ENCODE results near the gene TTI1.

Gene TTI1

DNA sequence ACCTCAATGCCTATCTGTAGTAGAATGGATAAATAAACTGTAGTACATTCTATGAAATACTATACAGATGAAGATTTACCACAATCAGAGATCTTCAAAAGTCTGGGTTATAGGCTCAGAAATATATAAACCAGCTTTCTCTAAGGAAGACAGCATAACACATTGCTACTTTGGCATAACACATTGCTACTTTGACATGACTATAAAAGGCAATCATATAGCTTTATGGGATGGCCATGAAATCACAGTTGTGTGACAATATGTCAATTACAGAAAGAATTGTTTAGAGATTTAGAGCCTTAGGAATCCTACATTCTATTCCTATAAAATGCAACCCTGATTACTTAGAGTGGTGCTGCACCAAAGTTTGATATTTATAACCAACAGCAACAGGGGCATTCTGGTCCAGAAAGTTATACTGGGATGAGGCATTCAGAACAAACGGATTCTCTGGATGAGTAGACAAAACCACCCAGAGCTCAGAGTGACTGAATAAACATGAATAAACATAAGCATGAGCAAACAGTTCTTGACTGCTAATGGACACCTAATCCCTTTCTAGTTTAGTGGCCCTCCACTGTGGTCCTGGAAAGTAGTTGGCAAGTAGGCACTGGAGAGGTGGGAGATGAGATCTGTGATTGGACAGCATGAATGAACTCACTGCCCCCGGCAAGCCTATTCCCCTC is 12.0 kb downstream of the TTI1 start:
- Histone ChIP-seq H2BK12ac (ENCODE audit: low read length) (no peak overlapping the region), H3K36me3 (replicated peaks in 1 of 2; ENCODE audit: control insufficient read depth in 2 of 2, insufficient read depth in 2 of 2, low read length in 2 of 2) (peaks cover 14 to 65% of the 10 kb centered on the region in 2 donors), H2BK120ac (ENCODE audit: low read depth, low read length) (no peak overlapping the region), H3K9ac (ENCODE audit: low read depth, low read length, poor library complexity) (no peak overlapping the region), H2BK5ac (ENCODE audit: low read length) (no peak overlapping the region), H2AK5ac (ENCODE audit: low read depth, low read length) (no peak overlapping the region), H4K8ac (ENCODE audit: low read depth, low read length) (no peak overlapping the region), H3K27ac (replicated peaks; ENCODE audit: low read length) (no peak overlapping the region), H3K14ac (ENCODE audit: low read length) (no peak overlapping the region), H3K4me2 (ENCODE audit: insufficient read depth, low read length, poor library complexity, severe bottlenecking) (no peak overlapping the region), H3K18ac (ENCODE audit: low read length) (no peak overlapping the region), H3K79me1 (ENCODE audit: low read depth, low read length) (peaks cover 7% of the 10 kb centered on the region), H2AFZ (ENCODE audit: low read length) (no peak overlapping the region), H3K9me3 (replicated peaks in 1 of 2; ENCODE audit: control insufficient read depth in 2 of 2, insufficient read depth in 1 of 2, low read depth in 1 of 2, low read length in 2 of 2) (peaks cover 8 to 35% of the 10 kb centered on the region in 2 donors), H3K4me3 (ENCODE audit: low read length in 2 of 2) (no peak overlapping the region), H3K27me3 (ENCODE audit: control insufficient read depth in 3 of 3, insufficient read depth in 3 of 3, low read depth in 1 of 3, low read length in 3 of 3) (no peaks in the 10 kb centered on the region), H3K23ac (ENCODE audit: low read depth, low read length, poor library complexity) (no peak overlapping the region), H3K4ac (ENCODE audit: low read length) (no peak overlapping the region), H2BK15ac (ENCODE audit: low read length) (no peak overlapping the region), H3K4me1 (ENCODE audit: control insufficient read depth in 2 of 2, insufficient read depth in 1 of 2, low read depth in 1 of 2, low read length in 2 of 2) (no peaks in the 10 kb centered on the region), H4K91ac (ENCODE audit: low read depth, low read length, poor library complexity) (no peak overlapping the region)
- WGBS, 2 donors (ENCODE audit: extremely low coverage in 2 of 2, insufficient read length in 2 of 2, insufficient replicate concordance in 1 of 2): no CpG with 5 or more reads among the region's 2 CpGs
- DNase-seq (ENCODE audit: low spot score): no peak

DNA sequence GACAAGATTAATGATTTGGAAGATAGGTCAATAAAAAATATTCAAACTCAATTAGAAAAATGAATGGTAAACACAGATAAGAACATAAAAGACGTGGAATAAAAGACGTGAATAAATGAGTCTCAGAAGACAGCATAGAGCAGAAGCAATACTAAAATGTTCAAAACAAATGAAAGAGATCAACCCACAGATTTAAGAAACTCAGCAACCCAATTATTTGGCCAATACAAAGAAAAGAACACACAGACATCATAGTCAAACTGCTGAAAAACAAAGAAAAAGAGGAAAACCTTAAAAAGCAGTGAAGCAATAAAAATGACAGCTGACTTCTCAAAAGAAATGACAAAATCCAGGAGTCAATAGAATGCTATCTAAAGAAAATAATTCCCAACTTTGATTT is 14.9 kb downstream of the TTI1 start:
- Histone ChIP-seq H3K4me1 (ENCODE audit: control insufficient read depth in 2 of 2, insufficient read depth in 1 of 2, low read depth in 1 of 2, low read length in 2 of 2) (no peaks in the 10 kb centered on the region), H3K36me3 (replicated peaks in 1 of 2; ENCODE audit: control insufficient read depth in 2 of 2, insufficient read depth in 2 of 2, low read length in 2 of 2) (peaks cover 23 to 71% of the 10 kb centered on the region in 2 donors), H3K18ac (ENCODE audit: low read length) (no peak overlapping the region), H3K4ac (ENCODE audit: low read length) (no peak overlapping the region), H3K9ac (ENCODE audit: low read depth, low read length, poor library complexity) (no peak overlapping the region), H2BK12ac (ENCODE audit: low read length) (no peak overlapping the region), H4K91ac (ENCODE audit: low read depth, low read length, poor library complexity) (no peak overlapping the region), H2AFZ (ENCODE audit: low read length) (no peak overlapping the region), H3K23ac (ENCODE audit: low read depth, low read length, poor library complexity) (no peak overlapping the region), H3K27ac (replicated peaks; ENCODE audit: low read length) (no peak overlapping the region), H2BK15ac (ENCODE audit: low read length) (no peak overlapping the region), H2BK5ac (ENCODE audit: low read length) (no peak overlapping the region), H3K14ac (ENCODE audit: low read length) (no peak overlapping the region), H3K4me2 (ENCODE audit: insufficient read depth, low read length, poor library complexity, severe bottlenecking) (no peak overlapping the region), H4K8ac (ENCODE audit: low read depth, low read length) (no peak overlapping the region), H3K27me3 (ENCODE audit: control insufficient read depth in 3 of 3, insufficient read depth in 3 of 3, low read depth in 1 of 3, low read length in 3 of 3) (no peaks in the 10 kb centered on the region), H3K9me3 (replicated peaks in 1 of 2; ENCODE audit: control insufficient read depth in 2 of 2, insufficient read depth in 1 of 2, low read depth in 1 of 2, low read length in 2 of 2) (peaks cover 8 to 45% of the 10 kb centered on the region in 2 donors), H3K4me3 (ENCODE audit: low read length in 2 of 2) (no peak overlapping the region), H2BK120ac (ENCODE audit: low read depth, low read length) (no peak overlapping the region), H2AK5ac (ENCODE audit: low read depth, low read length) (no peak overlapping the region), H3K79me1 (ENCODE audit: low read depth, low read length) (peaks cover 11% of the 10 kb centered on the region)
- no CpG with 5 or more reads among the region's 2 CpGs for WGBS, 2 donors (ENCODE audit: extremely low coverage in 2 of 2, insufficient read length in 2 of 2, insufficient replicate concordance in 1 of 2)
- no peak for DNase-seq (ENCODE audit: low spot score)

DNA sequence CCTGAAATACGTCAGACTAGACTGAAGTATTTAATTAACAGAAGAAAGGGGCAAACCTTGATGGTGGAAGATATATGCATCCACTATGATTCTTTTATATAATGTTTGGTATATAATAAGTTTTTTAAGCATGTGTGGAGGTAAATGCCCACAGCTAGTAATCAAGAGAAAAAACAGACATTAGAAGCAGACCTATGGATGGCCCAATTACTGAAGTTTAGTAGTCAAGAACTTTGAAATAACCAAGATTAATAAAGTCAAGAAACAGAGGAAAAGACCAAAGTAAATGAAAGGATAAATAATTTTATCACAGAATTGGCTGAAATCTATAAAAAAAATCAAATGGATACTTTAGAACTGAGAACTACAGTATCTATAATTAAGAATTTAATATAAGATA is 15.3 kb downstream of the TTI1 start:
- Histone ChIP-seq H3K27ac (replicated peaks; ENCODE audit: low read length) (no peak overlapping the region), H3K4me2 (ENCODE audit: insufficient read depth, low read length, poor library complexity, severe bottlenecking) (no peak overlapping the region), H2AK5ac (ENCODE audit: low read depth, low read length) (no peak overlapping the region), H2BK120ac (ENCODE audit: low read depth, low read length) (no peak overlapping the region), H3K23ac (ENCODE audit: low read depth, low read length, poor library complexity) (no peak overlapping the region), H3K14ac (ENCODE audit: low read length) (no peak overlapping the region), H3K18ac (ENCODE audit: low read length) (no peak overlapping the region), H2BK15ac (ENCODE audit: low read length) (no peak overlapping the region), H3K4me1 (ENCODE audit: control insufficient read depth in 2 of 2, insufficient read depth in 1 of 2, low read depth in 1 of 2, low read length in 2 of 2) (no peaks in the 10 kb centered on the region), H2BK5ac (ENCODE audit: low read length) (no peak overlapping the region), H4K8ac (ENCODE audit: low read depth, low read length) (no peak overlapping the region), H3K9me3 (replicated peaks in 1 of 2; ENCODE audit: control insufficient read depth in 2 of 2, insufficient read depth in 1 of 2, low read depth in 1 of 2, low read length in 2 of 2) (peaks cover 8 to 45% of the 10 kb centered on the region in 2 donors), H4K91ac (ENCODE audit: low read depth, low read length, poor library complexity) (no peak overlapping the region), H3K79me1 (ENCODE audit: low read depth, low read length) (peaks cover 11% of the 10 kb centered on the region), H3K4ac (ENCODE audit: low read length) (no peak overlapping the region), H3K9ac (ENCODE audit: low read depth, low read length, poor library complexity) (no peak overlapping the region), H3K27me3 (ENCODE audit: control insufficient read depth in 3 of 3, insufficient read depth in 3 of 3, low read depth in 1 of 3, low read length in 3 of 3) (no peaks in the 10 kb centered on the region), H2BK12ac (ENCODE audit: low read length) (no peak overlapping the region), H3K4me3 (ENCODE audit: low read length in 2 of 2) (no peak overlapping the region), H3K36me3 (replicated peaks in 1 of 2; ENCODE audit: control insufficient read depth in 2 of 2, insufficient read depth in 2 of 2, low read length in 2 of 2) (peaks cover 27 to 72% of the 10 kb centered on the region in 2 donors), H2AFZ (ENCODE audit: low read length) (no peak overlapping the region)
- DNase-seq (ENCODE audit: low spot score): no peak
- no CpG with 5 or more reads among the region's 1 CpG for WGBS, 2 donors (ENCODE audit: extremely low coverage in 2 of 2, insufficient read length in 2 of 2, insufficient replicate concordance in 1 of 2)

DNA sequence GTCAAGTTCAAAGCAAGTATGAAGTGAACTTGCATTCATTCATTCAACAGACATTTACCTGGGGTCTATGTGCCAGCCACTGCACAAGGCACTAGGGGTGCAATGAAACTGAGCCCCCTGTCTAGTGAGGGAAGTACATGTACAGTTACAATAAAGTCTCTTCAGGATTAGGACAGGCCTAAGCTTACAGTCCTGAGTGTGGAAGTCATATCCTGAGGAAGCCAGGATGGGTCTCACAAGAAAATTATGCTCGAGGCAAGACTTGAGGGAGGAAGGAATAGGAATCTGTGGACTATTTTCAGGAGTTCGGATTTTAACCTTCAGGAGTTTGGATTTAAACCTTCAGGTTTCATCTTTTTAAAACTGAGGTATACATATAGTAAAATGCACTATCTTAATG is 19.4 kb downstream of the TTI1 start:
- H4K8ac ChIP-seq (ENCODE audit: low read depth, low read length): no peak overlapping the region
- H3K36me3 ChIP-seq (replicated peaks in 1 of 2; ENCODE audit: control insufficient read depth in 2 of 2, insufficient read depth in 2 of 2, low read length in 2 of 2): peaks cover 44 to 97% of the 10 kb centered on the region in 2 donors
- no peak overlapping the region for H2AFZ ChIP-seq (ENCODE audit: low read length)
- H3K79me1 ChIP-seq (ENCODE audit: low read depth, low read length): peaks cover 7% of the 10 kb centered on the region
- H3K4me3 ChIP-seq (ENCODE audit: low read length in 2 of 2): no peak overlapping the region
- H3K4ac ChIP-seq (ENCODE audit: low read length): no peak overlapping the region
- H2BK12ac ChIP-seq (ENCODE audit: low read length): no peak overlapping the region
- H3K23ac ChIP-seq (ENCODE audit: low read depth, low read length, poor library complexity): no peak overlapping the region
- no peak overlapping the region for H2BK15ac ChIP-seq (ENCODE audit: low read length)
- WGBS, 2 donors (ENCODE audit: extremely low coverage in 2 of 2, insufficient read length in 2 of 2, insufficient replicate concordance in 1 of 2): no CpG with 5 or more reads among the region's 2 CpGs
- no peak overlapping the region for H3K14ac ChIP-seq (ENCODE audit: low read length)
- H3K9ac ChIP-seq (ENCODE audit: low read depth, low read length, poor library complexity): peak overlapping the region; percentile 24
- H4K91ac ChIP-seq (ENCODE audit: low read depth, low read length, poor library complexity): no peak overlapping the region
- no peak overlapping the region for H2BK5ac ChIP-seq (ENCODE audit: low read length)
- no peak overlapping the region for H2BK120ac ChIP-seq (ENCODE audit: low read depth, low read length)
- H3K4me1 ChIP-seq (ENCODE audit: control insufficient read depth in 2 of 2, insufficient read depth in 1 of 2, low read depth in 1 of 2, low read length in 2 of 2): no peaks in the 10 kb centered on the region
- H3K27me3 ChIP-seq (ENCODE audit: control insufficient read depth in 3 of 3, insufficient read depth in 3 of 3, low read depth in 1 of 3, low read length in 3 of 3): no peaks in the 10 kb centered on the region
- no peak overlapping the region for H2AK5ac ChIP-seq (ENCODE audit: low read depth, low read length)
- DNase-seq (ENCODE audit: low spot score): no peak
- no peak overlapping the region for H3K18ac ChIP-seq (ENCODE audit: low read length)
- H3K27ac ChIP-seq (replicated peaks; ENCODE audit: low read length): no peak overlapping the region
- H3K9me3 ChIP-seq (replicated peaks in 1 of 2; ENCODE audit: control insufficient read depth in 2 of 2, insufficient read depth in 1 of 2, low read depth in 1 of 2, low read length in 2 of 2): peaks cover 7 to 36% of the 10 kb centered on the region in 2 donors
- no peak overlapping the region for H3K4me2 ChIP-seq (ENCODE audit: insufficient read depth, low read length, poor library complexity, severe bottlenecking)

Measured in neuronal stem cell (in vitro differentiated cells).